ENCODE results near the gene AFG1L.
"Not testable (repeated sequence)": the region's sequence is repeated elsewhere in the genome, so short reads cannot be mapped to it uniquely, and the experiment has no call there.

Gene AFG1L

DNA sequence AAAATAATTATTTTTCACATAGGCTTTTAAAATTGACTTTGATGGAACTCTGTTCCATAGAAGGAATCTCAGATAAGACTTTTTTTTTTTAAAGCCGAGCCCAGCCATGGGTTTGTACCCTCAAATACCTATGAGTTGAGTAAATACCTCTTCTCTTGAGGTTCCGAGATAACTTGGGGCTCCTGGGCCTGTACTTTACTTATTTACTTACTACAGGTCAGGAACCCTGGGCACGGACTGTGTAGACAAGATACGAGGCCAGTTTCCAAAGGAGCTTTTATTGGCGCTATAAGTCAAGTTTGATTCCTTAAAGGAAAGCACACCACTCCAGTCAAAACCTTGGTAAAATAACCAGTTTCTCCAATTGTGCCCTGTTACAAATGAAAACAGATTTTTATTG lies 7.5 kb downstream of the AFG1L start:
- POLR2A ChIA-PET: no interaction called here
- no peak for TF ChIP-seq SP1 (IDR thresholded peaks at IDR 0.05)
- TF ChIP-seq ZNF384 (IDR thresholded peaks at IDR 0.05): no peak
- TF ChIP-seq SUZ12 (IDR thresholded peaks at IDR 0.05): no peak
- no peak for TF ChIP-seq HDGF (IDR thresholded peaks at IDR 0.05; ENCODE audit: borderline replicate concordance)
- no peak for TF ChIP-seq L3MBTL2 (conservative IDR thresholded peaks at IDR 0.05)
- no peak for TF ChIP-seq LEF1 (IDR thresholded peaks at IDR 0.05; ENCODE audit: borderline replicate concordance)
- no peak for TF ChIP-seq FOXK2 (IDR thresholded peaks at IDR 0.05)
- no peak for TF ChIP-seq CTBP1 (IDR thresholded peaks at IDR 0.05; ENCODE audit: borderline replicate concordance)
- TF ChIP-seq TARDBP (IDR thresholded peaks at IDR 0.05): no peak
- no peak for TF ChIP-seq NFRKB (IDR thresholded peaks at IDR 0.05)
- no peak for TF ChIP-seq FOXA1 (IDR thresholded peaks at IDR 0.05)
- no peak for TF ChIP-seq FOXM1 (IDR thresholded peaks at IDR 0.05; ENCODE audit: borderline replicate concordance)
- TF ChIP-seq BHLHE40 (IDR thresholded peaks at IDR 0.05; ENCODE audit: borderline replicate concordance): no peak
- TF ChIP-seq, protein P1, sequence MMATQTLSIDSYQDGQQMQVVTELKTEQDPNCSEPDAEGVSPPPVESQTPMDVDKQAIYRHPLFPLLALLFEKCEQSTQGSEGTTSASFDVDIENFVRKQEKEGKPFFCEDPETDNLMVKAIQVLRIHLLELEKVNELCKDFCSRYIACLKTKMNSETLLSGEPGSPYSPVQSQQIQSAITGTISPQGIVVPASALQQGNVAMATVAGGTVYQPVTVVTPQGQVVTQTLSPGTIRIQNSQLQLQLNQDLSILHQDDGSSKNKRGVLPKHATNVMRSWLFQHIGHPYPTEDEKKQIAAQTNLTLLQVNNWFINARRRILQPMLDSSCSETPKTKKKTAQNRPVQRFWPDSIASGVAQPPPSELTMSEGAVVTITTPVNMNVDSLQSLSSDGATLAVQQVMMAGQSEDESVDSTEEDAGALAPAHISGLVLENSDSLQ (IDR thresholded peaks at IDR 0.05): no peak
- TF ChIP-seq ELF4 (IDR thresholded peaks at IDR 0.05): no peak
- no peak for TF ChIP-seq ARNT (IDR thresholded peaks at IDR 0.05)
- DNase-seq (ENCODE audit: extremely low spot score): no peak
- CTCF ChIA-PET: interaction anchor here (0.7 kb wide), 1 partner anchor 354 kb away, joined by 3 read pairs; no protein-coding TSS in a partner anchor

DNA sequence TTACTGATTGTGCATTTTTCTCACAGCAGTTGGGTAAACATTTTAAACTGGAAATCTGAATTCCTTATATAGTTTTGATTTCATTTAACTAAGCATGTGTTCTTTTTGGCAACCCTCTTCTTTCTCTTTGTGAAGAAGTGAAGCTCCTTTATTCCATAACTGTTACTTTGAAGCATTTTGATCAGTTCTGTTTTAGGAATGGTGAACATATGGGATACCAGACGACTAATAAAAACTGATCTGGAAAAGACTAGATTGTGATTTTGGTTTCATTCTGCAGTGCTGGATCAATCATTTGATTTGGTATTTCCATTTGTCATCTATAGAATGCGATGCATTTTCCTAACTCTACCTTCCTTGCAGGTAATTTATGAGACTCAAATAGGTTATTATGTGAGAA lies 9.8 kb downstream of the AFG1L start:
- CTCF ChIA-PET: no interaction called here
- no peak for DNase-seq (ENCODE audit: extremely low spot score)
- POLR2A ChIA-PET: no interaction called here
- TF ChIP-seq NFRKB (IDR thresholded peaks at IDR 0.05): no peak
- no peak for TF ChIP-seq LEF1 (IDR thresholded peaks at IDR 0.05; ENCODE audit: borderline replicate concordance)
- TF ChIP-seq SP1 (IDR thresholded peaks at IDR 0.05): no peak
- no peak for TF ChIP-seq FOXK2 (IDR thresholded peaks at IDR 0.05)
- no peak for TF ChIP-seq ZNF384 (IDR thresholded peaks at IDR 0.05)
- TF ChIP-seq FOXM1 (IDR thresholded peaks at IDR 0.05; ENCODE audit: borderline replicate concordance): no peak
- TF ChIP-seq SUZ12 (IDR thresholded peaks at IDR 0.05): no peak
- TF ChIP-seq TARDBP (IDR thresholded peaks at IDR 0.05): no peak
- TF ChIP-seq HDGF (IDR thresholded peaks at IDR 0.05; ENCODE audit: borderline replicate concordance): no peak
- no peak for TF ChIP-seq BHLHE40 (IDR thresholded peaks at IDR 0.05; ENCODE audit: borderline replicate concordance)
- TF ChIP-seq ARNT (IDR thresholded peaks at IDR 0.05): no peak
- no peak for TF ChIP-seq FOXA1 (IDR thresholded peaks at IDR 0.05)

DNA sequence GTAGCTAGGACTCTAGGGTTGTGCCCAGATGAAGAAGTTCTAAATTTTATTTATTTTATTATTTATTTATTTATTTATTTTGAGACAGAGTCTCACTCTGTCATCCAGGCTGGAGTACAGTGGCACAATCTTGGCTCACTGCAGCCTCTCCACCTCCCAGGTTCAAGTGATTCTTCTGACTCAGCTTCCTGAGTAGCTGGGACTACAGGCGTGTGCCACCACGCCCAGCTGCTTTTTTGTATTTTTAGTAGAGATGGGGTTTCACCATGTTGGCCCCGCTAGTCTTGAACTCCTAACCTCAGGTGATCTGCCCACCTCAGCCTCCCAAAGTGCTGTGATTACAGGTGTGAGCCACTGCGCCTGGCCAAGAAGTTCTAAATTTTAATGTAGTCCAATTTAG lies 13.8 kb downstream of the AFG1L start:
- CTCF ChIA-PET; DNase-seq (ENCODE audit: extremely low spot score): not testable (repeated sequence)
- POLR2A ChIA-PET: interaction anchor here (2.5 kb wide), 1 partner anchor 13 kb away, joined by 11 read pairs; the partner anchor contains the start of gene AFG1L

DNA sequence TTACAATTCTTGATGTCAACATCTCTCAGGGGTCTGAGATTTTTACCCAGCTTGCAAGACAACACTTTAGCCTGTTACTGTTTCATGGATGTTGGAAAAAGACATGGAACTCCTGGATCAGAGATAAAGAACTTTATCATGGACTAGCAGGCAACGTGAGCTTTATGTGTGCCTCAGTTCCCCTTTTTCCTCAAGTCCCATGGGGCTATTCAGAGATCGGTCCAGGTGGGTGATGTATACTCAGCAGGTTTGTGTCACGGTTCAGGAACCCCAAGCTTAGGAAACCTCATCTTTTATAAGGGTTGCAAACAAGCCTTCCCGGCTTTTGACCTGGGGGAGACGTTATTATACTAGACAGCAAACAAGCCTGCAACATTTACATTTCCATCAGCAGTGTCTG lies 15.0 kb downstream of the AFG1L start:
- DNase-seq (ENCODE audit: extremely low spot score): no peak
- TF ChIP-seq FOXA1 (IDR thresholded peaks at IDR 0.05) (no peak), ZNF384 (IDR thresholded peaks at IDR 0.05) (no peak), BHLHE40 (IDR thresholded peaks at IDR 0.05; ENCODE audit: borderline replicate concordance) (no peak), FOXM1 (IDR thresholded peaks at IDR 0.05; ENCODE audit: borderline replicate concordance) (no peak), SUZ12 (IDR thresholded peaks at IDR 0.05) (no peak), FOXK2 (IDR thresholded peaks at IDR 0.05) (no peak)
- POLR2A ChIA-PET: no interaction called here
- CTCF ChIA-PET: no interaction called here

DNA sequence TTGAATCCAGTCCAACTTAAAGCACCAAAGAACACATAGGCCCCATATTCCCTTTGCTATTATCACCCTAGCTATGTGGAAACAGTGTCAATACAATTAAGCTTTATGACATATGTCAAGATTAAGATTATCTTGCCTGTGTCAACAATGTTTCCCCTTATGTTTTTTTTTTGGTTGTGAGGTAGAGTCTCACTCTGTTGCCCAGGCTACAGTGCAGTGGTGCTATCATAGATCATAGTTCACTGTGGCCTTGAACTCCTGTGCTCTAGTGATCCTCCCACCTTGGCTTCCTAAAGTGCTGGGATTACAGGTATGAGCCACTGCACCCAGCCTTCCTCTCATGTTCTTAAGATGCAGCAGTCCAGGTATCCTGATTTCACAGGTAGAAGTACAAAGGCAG lies 17.8 kb downstream of the AFG1L start:
- DNase-seq (ENCODE audit: extremely low spot score): no peak
- ChIA-PET POLR2A (no interaction called here), CTCF (no interaction called here)
- no peak for TF ChIP-seq HDGF (IDR thresholded peaks at IDR 0.05; ENCODE audit: borderline replicate concordance)

DNA sequence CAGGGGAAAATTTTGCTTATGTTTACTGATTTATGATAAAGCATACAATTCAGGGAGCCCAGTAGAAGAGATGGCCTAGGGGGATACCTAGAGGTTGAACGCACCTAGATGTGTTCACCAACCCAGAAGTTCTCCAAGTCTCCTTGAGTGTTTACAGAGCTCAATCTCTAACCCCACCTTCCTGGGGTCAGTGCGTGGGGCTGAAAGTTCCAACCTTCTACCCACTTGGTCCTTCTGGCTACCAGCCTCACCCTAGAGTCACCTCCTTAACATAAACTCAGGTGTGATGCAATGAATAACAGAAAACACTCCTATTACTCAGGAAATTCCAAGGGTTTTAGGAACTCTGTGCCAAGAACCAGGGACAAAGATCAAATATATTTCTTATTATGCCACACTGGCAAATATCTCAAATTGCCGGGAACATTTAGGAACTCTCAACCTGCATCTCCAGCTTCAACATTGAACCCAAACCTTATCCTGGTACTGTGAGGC lies 26.4 kb downstream of the AFG1L start:
- CTCF ChIA-PET: interaction anchor here (0.7 kb wide), 1 partner anchor 306 kb away, joined by 3 read pairs; no protein-coding TSS in a partner anchor
- POLR2A ChIA-PET: no interaction called here
- TF ChIP-seq HDGF (IDR thresholded peaks at IDR 0.05; ENCODE audit: borderline replicate concordance) (no peak), SP1 (IDR thresholded peaks at IDR 0.05) (no peak), FOXM1 (IDR thresholded peaks at IDR 0.05; ENCODE audit: borderline replicate concordance) (no peak), FOXK2 (IDR thresholded peaks at IDR 0.05) (no peak), FOXA1 (IDR thresholded peaks at IDR 0.05) (no peak), LEF1 (IDR thresholded peaks at IDR 0.05; ENCODE audit: borderline replicate concordance) (no peak), BHLHE40 (IDR thresholded peaks at IDR 0.05; ENCODE audit: borderline replicate concordance) (no peak), ELF4 (IDR thresholded peaks at IDR 0.05) (no peak), ARNT (IDR thresholded peaks at IDR 0.05) (no peak), CTBP1 (IDR thresholded peaks at IDR 0.05; ENCODE audit: borderline replicate concordance) (no peak), L3MBTL2 (conservative IDR thresholded peaks at IDR 0.05) (no peak), TARDBP (IDR thresholded peaks at IDR 0.05) (no peak), SUZ12 (IDR thresholded peaks at IDR 0.05) (no peak), NFRKB (IDR thresholded peaks at IDR 0.05) (no peak)
- TF ChIP-seq, protein P1 (IDR thresholded peaks at IDR 0.05): no peak
- no peak for DNase-seq (ENCODE audit: extremely low spot score)

DNA sequence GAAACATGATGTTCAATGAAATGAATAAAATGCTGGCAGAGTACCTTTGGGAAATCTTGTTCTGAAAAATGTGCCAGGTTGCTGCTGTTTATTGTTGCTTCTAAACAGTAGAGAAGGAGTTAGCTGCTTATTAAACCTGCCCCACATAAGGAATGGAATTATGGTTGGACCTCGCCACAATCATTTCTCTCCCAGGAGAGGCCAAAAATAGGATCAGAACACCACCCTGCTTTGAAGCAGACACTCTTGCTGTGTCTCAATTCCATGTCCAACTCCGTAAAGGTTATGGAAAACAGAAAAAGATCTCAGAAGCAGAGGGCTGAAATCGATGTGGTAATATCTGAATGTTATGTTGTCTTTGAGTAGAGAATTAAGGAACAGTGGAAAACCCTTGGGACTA lies 27.9 kb downstream of the AFG1L start:
- CTCF ChIA-PET: no interaction called here
- TF ChIP-seq FOXA1 (IDR thresholded peaks at IDR 0.05): no peak
- TF ChIP-seq CTBP1 (IDR thresholded peaks at IDR 0.05; ENCODE audit: borderline replicate concordance): no peak
- TF ChIP-seq, protein P1 (IDR thresholded peaks at IDR 0.05): no peak
- TF ChIP-seq HDGF (IDR thresholded peaks at IDR 0.05; ENCODE audit: borderline replicate concordance): no peak
- no peak for TF ChIP-seq ARNT (IDR thresholded peaks at IDR 0.05)
- TF ChIP-seq BHLHE40 (IDR thresholded peaks at IDR 0.05; ENCODE audit: borderline replicate concordance): no peak
- no peak for TF ChIP-seq SP1 (IDR thresholded peaks at IDR 0.05)
- TF ChIP-seq L3MBTL2 (conservative IDR thresholded peaks at IDR 0.05): no peak
- no peak for TF ChIP-seq TARDBP (IDR thresholded peaks at IDR 0.05)
- TF ChIP-seq LEF1 (IDR thresholded peaks at IDR 0.05; ENCODE audit: borderline replicate concordance): no peak
- POLR2A ChIA-PET: no interaction called here
- DNase-seq (ENCODE audit: extremely low spot score): no peak

Data from HEK293T (cell line).